Astrocyte (in vitro differentiated cells and primary cell): ENCODE data around the gene PATJ. TPM values are rescaled to one million over a fixed set of nuclear protein-coding genes. Genes with fewer than 3 reads are reported as not detected.

Source experiments
- DNase-seq: peaks from one replicate; pipeline ENCODE4 v3.0.0-alpha.2; 2010; ENCODE audit warnings: low read depth
- FAIRE-seq: peaks from 2 replicates; lab custom pipeline; 2011; peaks lifted over from hg19 to GRCh38; lab: Jason Lieb, UNC
- H2AFZ ChIP-seq: 2 replicates; pipeline ENCODE4 v1.6.0; 2012; ENCODE audit warnings: low read depth, low read length, inconsistent platforms
- H3K27ac ChIP-seq: 2 replicates; pipeline ENCODE4 v1.5.1; 2011; ENCODE audit warnings: low read depth, low read length, inconsistent platforms
- H3K27me3 ChIP-seq: 2 replicates; pipeline ENCODE4 v1.6.0; 2011; ENCODE audit warnings: low read length, inconsistent platforms; ENCODE audit not compliant: insufficient read depth
- H3K36me3 ChIP-seq: 2 replicates; pipeline ENCODE4 v1.5.1; 2011; ENCODE audit warnings: low read length, inconsistent platforms; ENCODE audit not compliant: insufficient read depth
- H3K4me1 ChIP-seq: 2 replicates; pipeline ENCODE4 v1.5.1; 2011; ENCODE audit warnings: low read length, inconsistent platforms; ENCODE audit not compliant: insufficient read depth
- H3K4me2 ChIP-seq: 2 replicates; pipeline ENCODE4 v1.6.0; 2012; ENCODE audit warnings: low read length, inconsistent platforms
- H3K4me3 ChIP-seq: 2 replicates; pipeline ENCODE4 v1.5.1; 2011; ENCODE audit warnings: low read depth, mild to moderate bottlenecking, low read length, inconsistent platforms; ENCODE audit not compliant: insufficient read depth
- H3K79me2 ChIP-seq: 2 replicates; pipeline ENCODE4 v1.6.0; 2012; ENCODE audit warnings: mild to moderate bottlenecking, low read length, inconsistent platforms; ENCODE audit not compliant: insufficient read depth
- H3K9ac ChIP-seq: 2 replicates; pipeline ENCODE4 v1.6.0; 2012; ENCODE audit warnings: mild to moderate bottlenecking, low read length, inconsistent platforms
- H3K9me3 ChIP-seq: 2 replicates; pipeline ENCODE4 v1.5.1; 2012; ENCODE audit warnings: low read depth, mild to moderate bottlenecking, low read length, inconsistent platforms; ENCODE audit not compliant: insufficient read depth
- H4K20me1 ChIP-seq: 2 replicates; pipeline ENCODE4 v1.6.0; 2012; ENCODE audit warnings: low read length, inconsistent platforms; ENCODE audit not compliant: insufficient read depth
- H3K27ac Mint-ChIP-seq: one replicate; pipeline ENCODE4 v1.8.0; 2021; ENCODE audit warnings: mild to moderate bottlenecking, mixed read lengths; ENCODE audit not compliant: unreplicated experiment
- H3K27me3 Mint-ChIP-seq: one replicate; pipeline ENCODE4 v1.8.0; 2021; ENCODE audit warnings: low read depth, mixed read lengths; ENCODE audit not compliant: unreplicated experiment
- H3K36me3 Mint-ChIP-seq: one replicate; pipeline ENCODE4 v1.8.0; 2021; ENCODE audit warnings: low read depth, mixed read lengths; ENCODE audit not compliant: unreplicated experiment
- H3K4me1 Mint-ChIP-seq: one replicate; pipeline ENCODE4 v1.8.0; 2021; ENCODE audit warnings: low read depth, mixed read lengths; ENCODE audit not compliant: unreplicated experiment
- H3K4me3 Mint-ChIP-seq: one replicate; pipeline ENCODE4 v1.8.0; 2021; ENCODE audit warnings: mild to moderate bottlenecking, moderate library complexity, mixed read lengths; ENCODE audit not compliant: unreplicated experiment
- H3K9me3 Mint-ChIP-seq: one replicate; pipeline ENCODE4 v1.8.0; 2021; ENCODE audit warnings: mild to moderate bottlenecking, mixed read lengths; ENCODE audit not compliant: unreplicated experiment
- CTCF ChIP-seq: IDR thresholded peaks from 2 replicates; pipeline ENCODE4 v1.5.1; 2011; ENCODE audit warnings: low read depth, mild to moderate bottlenecking, inconsistent platforms, low read length, moderate library complexity; ENCODE audit not compliant: insufficient read depth
- EZH2 ChIP-seq: IDR thresholded peaks from 2 replicates; pipeline ENCODE4 v1.6.1; 2012; ENCODE audit warnings: mild to moderate bottlenecking, low read length, inconsistent platforms; ENCODE audit not compliant: insufficient read depth
- total RNA-seq: library from RNA; stranded (reverse); gene quantifications from 2 replicates; pipeline ENCODE4 v1.2.1, GENCODE V29; 2021

Gene PATJ
- total RNA-seq, 1 donor from 2014 or later: 11.0 TPM

- FAIRE-seq (no peak), DNase-seq (no peak)
- Mint-ChIP-seq H3K27ac (no peak overlapping the region), H3K4me1 (no peaks in the 10 kb centered on the region), H3K4me3 (no peak overlapping the region), H3K36me3 (no peaks in the 10 kb centered on the region), H3K27me3 (no peaks in the 10 kb centered on the region), H3K9me3 (no peaks in the 10 kb centered on the region)
- no peaks in the 10 kb centered on the region for H3K4me1 ChIP-seq
- H2AFZ ChIP-seq: no peak overlapping the region
- no peak overlapping the region for H3K4me3 ChIP-seq
- H4K20me1 ChIP-seq: no peaks in the 10 kb centered on the region
- H3K27me3 ChIP-seq: no peaks in the 10 kb centered on the region
- H3K27ac ChIP-seq: no peak overlapping the region
- no peaks in the 10 kb centered on the region for H3K79me2 ChIP-seq
- TF ChIP-seq CTCF (no peak), EZH2 (no peak)
- H3K4me2 ChIP-seq: no peak overlapping the region
- no peak overlapping the region for H3K9ac ChIP-seq
- H3K36me3 ChIP-seq: no peaks in the 10 kb centered on the region
- no peaks in the 10 kb centered on the region for H3K9me3 ChIP-seq
Observed at GRCh38 chr1:62025154-62025553, 282.9 kb downstream of the PATJ start.

GRCh38 chr1:62025892-62026291 lies 283.6 kb downstream of the PATJ start:
- Mint-ChIP-seq H3K36me3 (no peaks in the 10 kb centered on the region), H3K27ac (no peak overlapping the region), H3K4me3 (no peak overlapping the region), H3K4me1 (no peaks in the 10 kb centered on the region), H3K27me3 (no peaks in the 10 kb centered on the region), H3K9me3 (no peaks in the 10 kb centered on the region)
- no peak for FAIRE-seq
- H3K4me3 ChIP-seq: no peak overlapping the region
- H3K4me2 ChIP-seq: no peak overlapping the region
- H4K20me1 ChIP-seq: no peaks in the 10 kb centered on the region
- no peaks in the 10 kb centered on the region for H3K9me3 ChIP-seq
- TF ChIP-seq CTCF (no peak), EZH2 (no peak)
- no peak overlapping the region for H2AFZ ChIP-seq
- no peak overlapping the region for H3K27ac ChIP-seq
- H3K27me3 ChIP-seq: no peaks in the 10 kb centered on the region
- no peaks in the 10 kb centered on the region for H3K4me1 ChIP-seq
- no peak for DNase-seq
- H3K79me2 ChIP-seq: no peaks in the 10 kb centered on the region
- no peaks in the 10 kb centered on the region for H3K36me3 ChIP-seq
- no peak overlapping the region for H3K9ac ChIP-seq

- Histone ChIP-seq H3K27ac (no peak overlapping the region), H3K4me1 (no peaks in the 10 kb centered on the region), H3K79me2 (no peaks in the 10 kb centered on the region), H3K9me3 (no peaks in the 10 kb centered on the region), H3K4me2 (no peak overlapping the region), H3K27me3 (no peaks in the 10 kb centered on the region), H2AFZ (no peak overlapping the region), H3K9ac (no peak overlapping the region), H4K20me1 (no peaks in the 10 kb centered on the region), H3K36me3 (no peaks in the 10 kb centered on the region), H3K4me3 (no peak overlapping the region)
- no peaks in the 10 kb centered on the region for H3K27me3 Mint-ChIP-seq
- H3K27ac Mint-ChIP-seq: no peak overlapping the region
- no peak for TF ChIP-seq EZH2
- TF ChIP-seq CTCF: no peak
- FAIRE-seq (no peak), DNase-seq (no peak)
- H3K4me1 Mint-ChIP-seq: no peaks in the 10 kb centered on the region
- no peaks in the 10 kb centered on the region for H3K9me3 Mint-ChIP-seq
- no peak overlapping the region for H3K4me3 Mint-ChIP-seq
- no peaks in the 10 kb centered on the region for H3K36me3 Mint-ChIP-seq
Observed at GRCh38 chr1:62029704-62030103, 287.4 kb downstream of the PATJ start.
